Inflammatory macrophage treated with lipopolysaccharide for 1 hour (primary cell): ENCODE data around the gene CAVIN4.

Experiments
- DNase-seq, 2 donors: peaks; one replicate each; pipeline ENCODE4 v3.0.0-alpha.2; 2020 to 2022

CAVIN4 gene

DNA sequence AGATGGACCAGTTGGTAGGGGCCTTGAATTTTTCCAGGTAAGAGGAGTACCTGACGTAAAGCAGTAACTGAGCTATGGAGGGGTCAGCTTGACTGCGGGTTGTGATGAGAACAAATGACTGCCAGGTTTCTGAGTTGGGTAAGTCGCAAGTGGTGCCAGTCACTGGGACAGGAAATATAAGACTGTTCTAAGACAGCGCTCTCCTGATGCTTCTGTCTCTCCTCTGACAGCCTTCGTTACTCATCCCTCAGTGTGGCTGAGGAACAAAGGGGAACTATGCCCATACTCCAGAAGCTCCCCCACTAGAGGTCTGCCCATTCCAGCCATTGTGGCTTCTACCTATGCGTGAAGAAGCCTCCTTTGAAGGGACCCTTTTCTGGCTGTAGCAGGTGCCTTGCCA, 13.3 kb downstream of the CAVIN4 start:
- no peak for DNase-seq

- DNase-seq = no peak
Observed at GRCh38 chr9:100591639-100592412, 13.9 kb downstream of the CAVIN4 start.

DNA sequence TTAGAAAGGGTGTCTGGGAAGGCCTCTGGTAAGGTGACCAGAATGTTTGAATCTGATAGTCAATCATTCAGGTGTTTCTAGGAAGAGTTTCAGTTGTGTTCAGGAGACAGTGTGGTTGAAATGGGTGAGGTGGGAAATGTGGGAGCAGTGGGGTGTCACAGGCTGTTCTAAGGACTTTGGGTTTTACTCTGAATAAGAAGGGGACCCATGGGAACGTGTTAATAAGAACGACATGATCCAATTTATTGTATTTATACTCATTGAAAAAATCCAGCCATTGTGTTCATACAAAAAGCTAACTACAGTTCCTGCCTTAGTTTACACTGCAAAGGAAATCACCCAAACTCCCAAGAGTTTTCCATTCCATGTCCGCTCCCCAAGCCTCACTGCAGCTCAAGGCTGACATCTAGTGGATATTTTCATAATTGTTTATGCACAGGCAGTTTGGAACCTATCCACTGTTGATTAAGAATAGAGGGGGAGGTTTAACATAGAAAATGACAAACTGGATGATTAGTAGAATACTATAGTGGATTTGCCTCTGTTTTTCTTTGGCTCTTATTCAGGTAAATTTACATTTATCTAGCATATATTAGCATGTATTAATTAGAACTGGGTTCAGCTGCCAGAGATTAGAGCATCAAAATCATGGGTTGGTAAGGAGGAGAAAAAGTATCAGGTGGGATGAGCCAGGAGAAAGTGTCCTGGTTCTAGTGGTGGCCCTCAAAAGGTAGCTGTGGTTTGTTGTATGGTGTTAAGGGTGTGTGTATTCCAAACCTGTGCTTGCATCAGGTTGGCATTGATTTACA, 17.7 kb downstream of the CAVIN4 start:
- DNase-seq = peak; percentile 35 to 90

- DNase-seq = no peak
Observed at GRCh38 chr9:100597236-100597635, 19.4 kb downstream of the CAVIN4 start.

DNA sequence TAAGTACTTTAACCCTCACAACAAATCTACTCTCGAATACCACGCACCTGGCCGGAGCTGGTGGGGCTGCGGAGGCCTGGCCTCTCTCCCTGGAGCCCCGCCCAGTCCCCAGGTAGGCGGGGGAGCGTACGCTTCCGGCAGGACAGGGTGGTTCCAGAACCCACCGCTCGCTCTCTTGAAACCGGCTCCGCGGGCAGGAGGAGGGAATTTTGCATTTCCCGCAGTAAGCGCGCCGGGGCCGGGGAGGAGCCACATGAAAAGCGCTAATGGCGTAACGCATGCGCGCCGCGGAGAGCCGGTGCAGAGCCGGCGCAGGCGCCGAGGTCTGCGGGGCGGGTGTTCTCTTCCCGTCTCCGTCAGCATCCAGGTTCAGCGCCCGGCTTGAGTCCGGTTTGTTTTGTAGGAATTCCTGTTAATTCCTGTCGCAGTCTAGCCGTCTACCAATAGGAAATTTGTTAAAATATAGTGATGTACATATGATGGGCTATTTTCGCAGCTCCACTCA, 20.8 kb downstream of the CAVIN4 start:
- peak; percentile 69 to 84 for DNase-seq

DNA sequence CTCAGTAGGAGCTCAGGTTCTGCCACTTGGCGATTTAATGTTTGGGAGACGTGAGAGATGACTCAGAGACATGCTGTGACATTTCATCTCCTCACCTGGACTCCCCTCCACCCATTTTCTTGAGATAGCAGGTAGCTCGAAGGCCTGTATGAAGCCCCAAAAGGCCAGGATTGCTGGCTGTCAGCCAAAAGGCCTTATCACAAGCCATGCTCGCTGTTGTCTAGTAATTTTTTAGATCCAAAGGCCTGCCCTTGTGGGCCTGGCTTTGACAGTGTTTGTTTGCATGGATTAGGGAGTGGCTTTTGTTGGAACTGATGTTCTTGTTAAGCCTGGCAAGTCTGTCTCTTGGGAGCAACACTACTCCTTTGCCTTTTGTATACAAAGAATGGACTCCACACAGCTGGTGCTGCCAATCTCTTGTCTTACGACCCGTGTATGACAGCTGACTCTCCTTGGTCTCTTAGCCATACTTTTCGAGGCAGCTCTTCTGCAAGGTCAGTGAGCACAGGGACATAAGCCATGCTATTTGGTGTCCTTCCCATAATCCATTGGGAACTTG, 22.7 kb downstream of the CAVIN4 start:
- DNase-seq = no peak

DNA sequence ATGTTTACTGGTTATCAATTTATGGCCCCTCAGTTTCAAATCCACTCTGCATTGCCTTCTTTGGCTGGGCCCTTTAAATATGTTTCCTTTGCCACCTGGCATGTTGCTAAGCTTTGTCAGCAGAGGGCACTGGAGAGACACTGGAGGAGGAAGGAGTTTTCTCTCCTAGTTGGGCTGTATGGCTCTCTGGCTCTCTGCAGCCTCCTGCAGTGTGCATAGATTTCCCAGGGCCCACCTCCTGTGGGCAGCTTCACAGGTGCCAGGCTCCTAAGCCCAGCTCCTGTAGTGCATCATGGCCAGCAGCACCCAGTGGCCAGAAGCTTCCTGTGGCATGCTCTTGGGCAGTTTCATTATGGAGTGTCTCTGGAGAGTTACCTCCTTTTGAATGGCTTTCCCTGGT, 23.3 kb downstream of the CAVIN4 start:
- peak; percentile 28 to 63 for DNase-seq

- DNase-seq = peak; percentile 7 to 45
Observed at GRCh38 chr9:100602342-100602801, 24.5 kb downstream of the CAVIN4 start.

DNA sequence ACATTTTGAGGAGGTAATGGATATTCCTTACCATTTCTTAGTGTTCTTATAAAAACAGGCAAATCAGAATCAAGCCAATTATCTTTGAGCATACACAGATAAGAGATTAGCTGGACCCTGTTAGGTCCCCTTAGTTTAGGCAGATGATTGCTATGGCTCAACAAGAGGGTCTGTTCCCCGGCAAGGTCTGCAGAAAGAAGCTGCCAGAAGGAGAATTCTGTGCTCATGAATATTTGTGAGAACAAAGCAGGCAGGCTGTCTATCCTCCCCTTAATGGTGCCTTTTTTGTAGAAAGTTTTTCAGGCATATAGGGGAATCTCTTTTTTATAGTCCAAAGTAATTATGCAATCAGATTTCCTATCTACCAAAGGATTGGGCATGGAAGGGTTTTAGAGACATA, 27.5 kb downstream of the CAVIN4 start:
- no peak for DNase-seq

GRCh38 chr9:100619194-100619593, 41.3 kb downstream of the CAVIN4 start:
- DNase-seq = no peak

DNA sequence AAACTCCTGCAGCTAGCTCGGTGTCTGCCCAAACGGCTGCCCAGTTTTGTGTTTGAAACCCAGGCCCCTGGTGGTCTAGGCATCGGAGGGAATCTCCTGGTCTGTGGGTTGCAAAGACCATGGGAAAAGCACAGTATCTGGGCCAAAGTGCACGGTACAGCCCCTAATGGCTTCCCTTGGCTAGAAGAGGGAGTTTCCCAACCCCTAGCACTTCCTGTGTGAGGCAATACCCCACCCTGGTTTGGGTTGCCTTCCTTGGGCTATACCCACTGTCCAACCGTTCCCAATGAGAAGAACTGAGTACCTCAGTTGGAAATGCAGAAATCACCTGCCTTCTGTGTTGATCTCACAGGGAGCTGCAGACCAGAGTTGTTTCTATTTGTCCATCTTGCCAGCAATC, 41.8 kb downstream of the CAVIN4 start:
- no peak for DNase-seq

- DNase-seq = no peak
Observed at GRCh38 chr9:100623969-100624368, 46.1 kb downstream of the CAVIN4 start.

- DNase-seq = no peak
Observed at GRCh38 chr9:100626949-100627348, 49.1 kb downstream of the CAVIN4 start.

DNA sequence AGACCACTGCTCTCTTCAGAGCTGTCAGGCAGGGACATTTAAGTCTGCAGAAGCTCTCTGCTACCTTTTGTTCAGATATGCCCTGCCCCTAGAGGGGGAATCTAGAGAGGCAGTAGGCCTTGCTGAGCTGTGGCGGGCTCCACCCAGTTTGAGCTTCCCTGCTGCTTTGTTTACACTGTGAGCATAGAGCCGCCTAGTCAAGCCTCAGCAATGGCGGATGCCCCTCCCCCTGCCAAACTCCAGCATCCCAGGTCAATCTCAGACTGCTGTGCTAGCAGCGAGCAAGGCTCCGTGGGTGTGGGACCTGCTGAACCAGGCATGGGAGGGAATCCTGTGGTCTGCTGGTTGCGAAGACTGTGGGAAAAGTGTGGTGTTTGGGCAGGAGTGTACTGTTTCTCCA, 59.9 kb downstream of the CAVIN4 start:
- no peak for DNase-seq
